ENCODE measurements around the gene TDRD7. TPM values are rescaled to one million over a fixed set of nuclear protein-coding genes. Genes with fewer than 3 reads are reported as not detected.

The TDRD7 gene
- total and polyA plus RNA-seq, 2 of the 13 experiments (the other 11 are each of a cell fraction or from before 2014, with no cell fraction given) = 9.8 to 15.5 TPM

GRCh38 chr9:97411789-97412625, at the start of gene TDRD7 (continued):
- no peak for TF ChIP-seq HOXA7 (CRISPR knock-in tag; IDR thresholded peaks at IDR 0.05)
- TF ChIP-seq POGK (CRISPR knock-in tag; conservative IDR thresholded peaks at IDR 0.05) = peak; percentile 88
- no peak for TF ChIP-seq PHF21A (CRISPR knock-in tag; IDR thresholded peaks at IDR 0.05)
- peak; percentile 46; the same call in 1 of the 2 replicates for TF ChIP-seq ZNF709 (CRISPR knock-in tag; IDR thresholded peaks at IDR 0.05)
- no peak for TF ChIP-seq TIGD3 (CRISPR knock-in tag; IDR thresholded peaks at IDR 0.05; ENCODE audit: borderline replicate concordance)
- TF ChIP-seq DMAP1 (CRISPR knock-in tag; IDR thresholded peaks at IDR 0.05) = peak; percentile 47
- no peak for TF ChIP-seq ZNF317 (CRISPR knock-in tag; IDR thresholded peaks at IDR 0.05)
- no peak for TF ChIP-seq ZNF550 (CRISPR knock-in tag; IDR thresholded peaks at IDR 0.05; ENCODE audit: borderline replicate concordance)
- TF ChIP-seq AFF4 (CRISPR knock-in tag; IDR thresholded peaks at IDR 0.05) = no peak
- TF ChIP-seq PAWR (CRISPR knock-in tag; IDR thresholded peaks at IDR 0.05; ENCODE audit: borderline replicate concordance) = no peak
- no peak for TF ChIP-seq ZNF780A (CRISPR knock-in tag; IDR thresholded peaks at IDR 0.05)
- TF ChIP-seq SP4 (CRISPR knock-in tag; IDR thresholded peaks at IDR 0.05) = peak; percentile 65; the same call in 1 of the 2 replicates
- no peak for TF ChIP-seq SRF (IDR thresholded peaks at IDR 0.05; ENCODE audit: low read depth, low read length)
- TF ChIP-seq RARG (CRISPR knock-in tag; IDR thresholded peaks at IDR 0.05; ENCODE audit: low read depth) = 0 out of 2 replicates have a peak, but pooled peaks have one; percentile 59
- peak; percentile 60; the same call in 1 of the 2 replicates for TF ChIP-seq MAZ (IDR thresholded peaks at IDR 0.05; ENCODE audit: borderline replicate concordance, low read depth, low read length)
- peak; percentile 90 for TF ChIP-seq MAZ (CRISPR knock-in tag; IDR thresholded peaks at IDR 0.05; ENCODE audit: low read depth)
- no peak for TF ChIP-seq GPBP1L1 (CRISPR knock-in tag; IDR thresholded peaks at IDR 0.05)
- peak; percentile 23; the same call in 1 of the 2 replicates for TF ChIP-seq ZMAT3 (CRISPR knock-in tag; conservative IDR thresholded peaks at IDR 0.05)
- no peak for TF ChIP-seq MNT (IDR thresholded peaks at IDR 0.05)

Measured in HepG2 (cell line).